ENCODE results near the gene PICALM. TPM values are rescaled to one million over a fixed set of nuclear protein-coding genes. Genes with fewer than 3 reads are reported as not detected.

The PICALM gene
- total and polyA plus RNA-seq, 2 donors (not counting 1 experiment from before 2014, with no cell fraction given) = 48.4 to 165 TPM

DNA sequence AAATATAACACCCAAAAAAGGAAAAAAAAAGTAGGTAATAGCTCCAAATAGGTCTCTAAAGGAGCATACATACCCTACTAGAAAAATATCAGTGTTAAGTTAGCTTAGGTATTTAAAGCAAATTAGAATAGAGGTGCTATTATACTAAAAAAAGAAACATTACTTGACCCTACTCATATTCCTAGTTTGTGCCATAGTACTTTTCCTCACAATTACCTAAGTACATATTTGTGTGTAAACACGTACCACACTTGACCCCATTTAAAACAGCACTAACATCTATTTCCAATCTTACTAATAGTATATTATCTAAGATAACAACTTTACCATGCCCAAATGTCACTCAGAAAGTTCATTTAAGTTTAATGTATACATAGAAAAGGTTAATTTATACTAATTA lies 57.7 kb downstream of the PICALM start:
- DNase-seq (no peak), ATAC-seq (ENCODE audit: low read depth) (no peak)
- Histone ChIP-seq H3K9ac (ENCODE audit: low read length) (no peak overlapping the region), H2AFZ (ENCODE audit: insufficient read depth, low read depth, low read length, poor library complexity, severe bottlenecking) (no peak overlapping the region), H3K36me3 (replicated peaks in 1 of 2; ENCODE audit: control extremely low read depth in 1 of 2, control insufficient read depth in 1 of 2, extremely low read depth in 1 of 2, insufficient read depth in 2 of 2, low read length in 1 of 2) (peaks cover 7 to 57% of the 10 kb centered on the region in 2 experiments), H3K79me2 (ENCODE audit: control insufficient read depth, insufficient read depth, low read length) (peaks cover 10% of the 10 kb centered on the region), H3K9me3 (ENCODE audit: control extremely low read depth in 1 of 3, control insufficient read depth in 2 of 3, insufficient read depth in 1 of 3, low read length in 2 of 3) (no peaks in the 10 kb centered on the region), H3K27me3 (replicated peaks in 1 of 4; ENCODE audit: control extremely low read depth in 1 of 4, control insufficient read depth in 3 of 4, insufficient read depth in 4 of 4, low read length in 3 of 4) (no peaks in the 10 kb centered on the region), H3K27ac (ENCODE audit: low read length in 2 of 2) (no peak overlapping the region), H3K4me1 (ENCODE audit: control insufficient read depth in 2 of 2, insufficient read depth in 2 of 2, low read length in 2 of 2) (no peaks in the 10 kb centered on the region), H4K20me1 (ENCODE audit: control insufficient read depth, insufficient read depth, low read length, poor library complexity, severe bottlenecking) (peaks cover under 1% of the 10 kb centered on the region), H3K4me2 (replicated peaks; ENCODE audit: low read depth, low read length, poor library complexity, severe bottlenecking) (no peak overlapping the region), H3K4me3 (ENCODE audit: control extremely low read depth in 1 of 5, extremely low read depth in 1 of 5, insufficient read depth in 1 of 5, low read depth in 2 of 5, low read length in 4 of 5) (no peak overlapping the region)
- no peaks in the 10 kb centered on the region for H3K9me3 Mint-ChIP-seq (ENCODE audit: insufficient read depth)
- H3K4me3 Mint-ChIP-seq = no peak overlapping the region
- H3K27ac Mint-ChIP-seq = no peak overlapping the region
- ChIA-PET POLR2A (no interaction called here), CTCF (no interaction called here)
- WGBS (ENCODE audit: insufficient coverage) = no CpG with 5 or more reads among the region's 1 CpG
- no peak for TF ChIP-seq EZH2 (IDR thresholded peaks at IDR 0.05; ENCODE audit: borderline replicate concordance, insufficient read depth, low read depth, low read length, poor library complexity, severe bottlenecking)
- TF ChIP-seq, protein P1, sequence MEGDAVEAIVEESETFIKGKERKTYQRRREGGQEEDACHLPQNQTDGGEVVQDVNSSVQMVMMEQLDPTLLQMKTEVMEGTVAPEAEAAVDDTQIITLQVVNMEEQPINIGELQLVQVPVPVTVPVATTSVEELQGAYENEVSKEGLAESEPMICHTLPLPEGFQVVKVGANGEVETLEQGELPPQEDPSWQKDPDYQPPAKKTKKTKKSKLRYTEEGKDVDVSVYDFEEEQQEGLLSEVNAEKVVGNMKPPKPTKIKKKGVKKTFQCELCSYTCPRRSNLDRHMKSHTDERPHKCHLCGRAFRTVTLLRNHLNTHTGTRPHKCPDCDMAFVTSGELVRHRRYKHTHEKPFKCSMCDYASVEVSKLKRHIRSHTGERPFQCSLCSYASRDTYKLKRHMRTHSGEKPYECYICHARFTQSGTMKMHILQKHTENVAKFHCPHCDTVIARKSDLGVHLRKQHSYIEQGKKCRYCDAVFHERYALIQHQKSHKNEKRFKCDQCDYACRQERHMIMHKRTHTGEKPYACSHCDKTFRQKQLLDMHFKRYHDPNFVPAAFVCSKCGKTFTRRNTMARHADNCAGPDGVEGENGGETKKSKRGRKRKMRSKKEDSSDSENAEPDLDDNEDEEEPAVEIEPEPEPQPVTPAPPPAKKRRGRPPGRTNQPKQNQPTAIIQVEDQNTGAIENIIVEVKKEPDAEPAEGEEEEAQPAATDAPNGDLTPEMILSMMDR (IDR thresholded peaks at IDR 0.05) = no peak
- intact Hi-C loops (cut with micrococcal nuclease) = no loop called here
- H3K27me3 Mint-ChIP-seq = no peaks in the 10 kb centered on the region
- H3K4me1 Mint-ChIP-seq = peaks cover 5% of the 10 kb centered on the region

DNA sequence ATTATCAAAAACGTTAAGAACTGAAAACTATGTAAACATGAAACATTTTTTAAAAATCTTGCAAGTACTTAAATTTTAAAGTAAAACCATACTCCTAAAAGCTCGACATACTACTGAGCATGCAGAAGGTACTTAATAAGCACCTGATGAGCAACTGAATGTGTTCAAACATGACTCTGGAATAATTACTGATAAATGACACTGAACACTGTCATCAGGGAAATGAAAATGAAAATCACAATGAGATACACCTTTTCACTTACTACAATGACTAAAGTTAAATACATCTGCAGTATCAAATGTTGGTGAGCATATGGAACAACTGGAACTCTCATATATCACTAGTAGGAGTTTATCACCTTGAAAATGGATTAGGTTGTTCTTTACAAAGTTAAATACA lies 65.2 kb downstream of the PICALM start:
- H3K79me2 ChIP-seq (ENCODE audit: control insufficient read depth, insufficient read depth, low read length) = peaks cover 3% of the 10 kb centered on the region
- H3K4me1 ChIP-seq (ENCODE audit: control insufficient read depth in 2 of 2, insufficient read depth in 2 of 2, low read length in 2 of 2) = no peaks in the 10 kb centered on the region
- Mint-ChIP-seq H3K27me3 (no peaks in the 10 kb centered on the region), H3K9me3 (ENCODE audit: insufficient read depth) (no peaks in the 10 kb centered on the region), H3K27ac (no peak overlapping the region), H3K4me3 (no peak overlapping the region), H3K4me1 (no peaks in the 10 kb centered on the region)
- ATAC-seq (ENCODE audit: low read depth) (no peak), DNase-seq (no peak)
- no peak overlapping the region for H3K4me3 ChIP-seq (ENCODE audit: control extremely low read depth in 1 of 5, extremely low read depth in 1 of 5, insufficient read depth in 1 of 5, low read depth in 2 of 5, low read length in 4 of 5)
- CTCF ChIA-PET = no interaction called here
- no peaks in the 10 kb centered on the region for H4K20me1 ChIP-seq (ENCODE audit: control insufficient read depth, insufficient read depth, low read length, poor library complexity, severe bottlenecking)
- intact Hi-C loops (cut with micrococcal nuclease) = no loop called here
- H3K27me3 ChIP-seq (replicated peaks in 1 of 4; ENCODE audit: control extremely low read depth in 1 of 4, control insufficient read depth in 3 of 4, insufficient read depth in 4 of 4, low read length in 3 of 4) = no peaks in the 10 kb centered on the region
- H3K27ac ChIP-seq (ENCODE audit: low read length in 2 of 2) = no peak overlapping the region
- no peak overlapping the region for H2AFZ ChIP-seq (ENCODE audit: insufficient read depth, low read depth, low read length, poor library complexity, severe bottlenecking)
- H3K9me3 ChIP-seq (ENCODE audit: control extremely low read depth in 1 of 3, control insufficient read depth in 2 of 3, insufficient read depth in 1 of 3, low read length in 2 of 3) = no peaks in the 10 kb centered on the region
- WGBS (ENCODE audit: insufficient coverage) = no CpG with 5 or more reads among the region's 2 CpGs
- peaks cover 0 to 88% of the 10 kb centered on the region in 2 experiments for H3K36me3 ChIP-seq (replicated peaks in 1 of 2; ENCODE audit: control extremely low read depth in 1 of 2, control insufficient read depth in 1 of 2, extremely low read depth in 1 of 2, insufficient read depth in 2 of 2, low read length in 1 of 2)
- POLR2A ChIA-PET = no interaction called here
- no peak for TF ChIP-seq EZH2 (IDR thresholded peaks at IDR 0.05; ENCODE audit: borderline replicate concordance, insufficient read depth, low read depth, low read length, poor library complexity, severe bottlenecking)
- TF ChIP-seq, protein P1 (IDR thresholded peaks at IDR 0.05) = no peak
- H3K4me2 ChIP-seq (replicated peaks; ENCODE audit: low read depth, low read length, poor library complexity, severe bottlenecking) = no peak overlapping the region
- no peak overlapping the region for H3K9ac ChIP-seq (ENCODE audit: low read length)

Data from B cell (primary cell).